SU-DHL-6 (cell line): ENCODE data around the gene ST3GAL4.

Experiments used
- H2AFZ ChIP-seq: fragments of 200-600 bp; sonication (generic); 2 replicates; pipeline ENCODE4 v1.6.1; 2014; ENCODE audit warnings: low read depth, mild to moderate bottlenecking, moderate library complexity, mixed read lengths, antibody characterized with exemption, low read length; ENCODE audit not compliant: severe bottlenecking
- H3F3A ChIP-seq: fragments of 200-600 bp; shearing (Covaris generic); 2 replicates; pipeline ENCODE4 v1.6.0; 2016; ENCODE audit warnings: antibody characterized with exemption, mild to moderate bottlenecking; ENCODE audit not compliant: insufficient read depth
- H3K27ac ChIP-seq: fragments of 200-600 bp; sonication (generic); 2 replicates; pipeline ENCODE4 v1.5.1; 2016; ENCODE audit warnings: low read depth, mild to moderate bottlenecking, low read length, moderate library complexity, mixed read lengths
- H3K27me3 ChIP-seq: fragments of 200-600 bp; sonication (generic), shearing (Covaris generic); 2 replicates; pipeline ENCODE4 v1.6.0; 2014; ENCODE audit warnings: mild to moderate bottlenecking, low read length
- H3K36me3 ChIP-seq: fragments of 200-600 bp; sonication (generic); 2 replicates; pipeline ENCODE4 v1.6.1; 2014; ENCODE audit warnings: mild to moderate bottlenecking, low read length, mixed read lengths
- H3K4me2 ChIP-seq: fragments of 300-600, 200-600 bp; shearing (Covaris generic), sonication (generic); 2 replicates; pipeline ENCODE4 v1.6.0; 2014; ENCODE audit warnings: low read length, low read depth, mild to moderate bottlenecking; ENCODE audit not compliant: poor library complexity, severe bottlenecking
- H3K4me3 ChIP-seq: fragments of 200-600 bp; sonication (generic); 2 replicates; pipeline ENCODE4 v1.5.1; 2014; ENCODE audit warnings: antibody characterized with exemption, low read length, mild to moderate bottlenecking, mixed read lengths; ENCODE audit not compliant: insufficient read depth, poor library complexity, severe bottlenecking
- H3K79me2 ChIP-seq: fragments of 200-600 bp; sonication (generic); 2 replicates; pipeline ENCODE4 v1.6.1; 2014; ENCODE audit warnings: mild to moderate bottlenecking, low read length, moderate library complexity; ENCODE audit not compliant: insufficient read depth
- H3K9ac ChIP-seq: fragments of 200-600 bp; sonication (generic); 2 replicates; pipeline ENCODE4 v1.7.0; 2014; ENCODE audit warnings: mild to moderate bottlenecking, low read length
- H3K9me2 ChIP-seq: fragments of 200-600 bp; sonication (generic); replicated peaks from 2 replicates; pipeline ENCODE4 v1.6.1; 2014; ENCODE audit warnings: low read length; ENCODE audit not compliant: insufficient read depth
- H3K9me3 ChIP-seq: fragments of 200-600 bp; sonication (generic); 2 replicates; pipeline ENCODE4 v1.6.1; 2014; ENCODE audit warnings: low read length, mixed read lengths; ENCODE audit not compliant: insufficient read depth
- H4K20me1 ChIP-seq: fragments of 200-600 bp; sonication (generic); 2 replicates; pipeline ENCODE4 v1.6.1; 2014; ENCODE audit warnings: low read depth, mild to moderate bottlenecking, antibody characterized with exemption, low read length, moderate library complexity, mixed read lengths
- EZH2phosphoT487 ChIP-seq: fragments of 200-600 bp; sonication (generic), shearing (Covaris generic); conservative IDR thresholded peaks from 2 replicates; pipeline ENCODE4 v1.6.1; 2018; ENCODE audit warnings: mild to moderate bottlenecking, antibody characterized with exemption, low read length, moderate library complexity, mixed read lengths
- TF ChIP-seq, protein P1 (sequence below): fragments of 200-600 bp; sonication (generic); IDR thresholded peaks from one replicate; pipeline ENCODE4 v1.5.1; 2017; ENCODE audit warnings: antibody characterized with exemption, mild to moderate bottlenecking, low read length, moderate library complexity; ENCODE audit not compliant: insufficient read depth, poor library complexity, severe bottlenecking

The ST3GAL4 gene

DNA sequence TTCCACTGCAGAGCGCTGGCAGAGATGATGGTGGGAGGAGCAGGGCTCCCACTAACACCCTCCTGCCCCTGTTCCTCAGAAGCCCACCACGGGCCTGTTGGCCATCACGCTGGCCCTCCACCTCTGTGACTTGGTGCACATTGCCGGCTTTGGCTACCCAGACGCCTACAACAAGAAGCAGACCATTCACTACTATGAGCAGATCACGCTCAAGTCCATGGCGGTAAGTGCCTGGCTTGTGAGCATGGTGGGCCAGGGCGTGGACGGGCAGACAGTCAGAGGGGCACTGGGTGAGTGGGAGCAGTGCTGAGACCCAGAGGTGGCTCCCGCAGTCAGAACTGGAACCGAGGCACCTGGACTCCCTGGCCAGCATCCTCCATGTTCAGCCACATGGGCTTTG, 57.9 kb downstream of the ST3GAL4 start:
- Histone ChIP-seq H3K79me2 (no peaks in the 10 kb centered on the region), H3K4me2 (no peak overlapping the region), H4K20me1 (no peaks in the 10 kb centered on the region), H3F3A (no peaks in the 10 kb centered on the region), H3K4me3 (no peak overlapping the region), H3K27me3 (no peaks in the 10 kb centered on the region), H3K9me2 (no peaks in the 10 kb centered on the region), H3K9ac (no peak overlapping the region), H3K36me3 (no peaks in the 10 kb centered on the region), H3K9me3 (no peaks in the 10 kb centered on the region), H3K27ac (no peak overlapping the region), H2AFZ (no peak overlapping the region)
- no peak for TF ChIP-seq EZH2phosphoT487
- TF ChIP-seq, protein P1, sequence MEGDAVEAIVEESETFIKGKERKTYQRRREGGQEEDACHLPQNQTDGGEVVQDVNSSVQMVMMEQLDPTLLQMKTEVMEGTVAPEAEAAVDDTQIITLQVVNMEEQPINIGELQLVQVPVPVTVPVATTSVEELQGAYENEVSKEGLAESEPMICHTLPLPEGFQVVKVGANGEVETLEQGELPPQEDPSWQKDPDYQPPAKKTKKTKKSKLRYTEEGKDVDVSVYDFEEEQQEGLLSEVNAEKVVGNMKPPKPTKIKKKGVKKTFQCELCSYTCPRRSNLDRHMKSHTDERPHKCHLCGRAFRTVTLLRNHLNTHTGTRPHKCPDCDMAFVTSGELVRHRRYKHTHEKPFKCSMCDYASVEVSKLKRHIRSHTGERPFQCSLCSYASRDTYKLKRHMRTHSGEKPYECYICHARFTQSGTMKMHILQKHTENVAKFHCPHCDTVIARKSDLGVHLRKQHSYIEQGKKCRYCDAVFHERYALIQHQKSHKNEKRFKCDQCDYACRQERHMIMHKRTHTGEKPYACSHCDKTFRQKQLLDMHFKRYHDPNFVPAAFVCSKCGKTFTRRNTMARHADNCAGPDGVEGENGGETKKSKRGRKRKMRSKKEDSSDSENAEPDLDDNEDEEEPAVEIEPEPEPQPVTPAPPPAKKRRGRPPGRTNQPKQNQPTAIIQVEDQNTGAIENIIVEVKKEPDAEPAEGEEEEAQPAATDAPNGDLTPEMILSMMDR = no peak

DNA sequence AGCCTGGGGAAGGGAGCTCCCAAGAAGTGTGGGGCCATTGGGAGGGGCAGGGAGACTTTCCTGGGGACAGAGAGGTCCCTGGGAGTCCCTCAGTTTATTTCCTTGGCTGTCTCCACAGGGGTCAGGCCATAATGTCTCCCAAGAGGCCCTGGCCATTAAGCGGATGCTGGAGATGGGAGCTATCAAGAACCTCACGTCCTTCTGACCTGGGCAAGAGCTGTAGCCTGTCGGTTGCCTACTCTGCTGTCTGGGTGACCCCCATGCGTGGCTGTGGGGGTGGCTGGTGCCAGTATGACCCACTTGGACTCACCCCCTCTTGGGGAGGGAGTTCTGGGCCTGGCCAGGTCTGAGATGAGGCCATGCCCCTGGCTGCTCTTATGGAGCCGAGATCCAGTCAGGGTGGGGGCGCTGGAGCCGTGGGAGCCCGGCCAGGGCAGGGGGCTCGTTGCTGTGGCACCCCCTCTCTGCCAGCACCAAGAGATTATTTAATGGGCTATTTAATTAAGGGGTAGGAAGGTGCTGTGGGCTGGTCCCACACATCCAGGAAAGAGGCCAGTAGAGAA, 58.4 kb downstream of the ST3GAL4 start:
- Histone ChIP-seq H3K79me2 (no peaks in the 10 kb centered on the region), H3F3A (no peaks in the 10 kb centered on the region), H3K27me3 (no peaks in the 10 kb centered on the region), H3K4me2 (no peak overlapping the region), H3K9ac (no peak overlapping the region), H3K9me3 (no peaks in the 10 kb centered on the region), H4K20me1 (no peaks in the 10 kb centered on the region), H3K9me2 (no peaks in the 10 kb centered on the region), H3K36me3 (no peaks in the 10 kb centered on the region), H2AFZ (no peak overlapping the region), H3K27ac (no peak overlapping the region), H3K4me3 (no peak overlapping the region)
- no peak for TF ChIP-seq EZH2phosphoT487

DNA sequence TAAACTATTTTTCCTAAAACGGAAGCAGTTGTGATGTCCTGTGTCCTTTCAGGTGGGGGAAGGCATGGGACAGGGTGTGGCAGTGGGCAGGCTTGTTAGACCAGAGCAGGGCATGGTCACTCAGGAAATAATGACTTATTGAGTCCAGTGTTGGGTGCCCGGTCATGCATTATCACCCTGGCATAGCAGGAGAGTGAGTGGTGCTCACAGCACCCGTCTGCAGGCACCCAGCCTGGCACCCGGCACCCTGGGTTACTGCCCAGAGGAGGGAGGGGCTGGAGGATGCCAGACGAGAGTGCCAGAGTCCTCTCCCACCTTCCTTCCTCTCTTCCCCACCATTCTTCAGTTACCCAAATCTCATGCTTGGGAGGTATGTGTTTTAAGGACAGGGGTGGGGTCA, 59.1 kb downstream of the ST3GAL4 start:
- Histone ChIP-seq H4K20me1 (no peaks in the 10 kb centered on the region), H3K27me3 (no peaks in the 10 kb centered on the region), H3K9ac (no peak overlapping the region), H2AFZ (no peak overlapping the region), H3K4me3 (no peak overlapping the region), H3K79me2 (no peaks in the 10 kb centered on the region), H3K9me3 (no peaks in the 10 kb centered on the region), H3K4me2 (no peak overlapping the region), H3K36me3 (no peaks in the 10 kb centered on the region), H3K27ac (no peak overlapping the region), H3K9me2 (no peaks in the 10 kb centered on the region), H3F3A (no peaks in the 10 kb centered on the region)
- TF ChIP-seq EZH2phosphoT487 = no peak
- TF ChIP-seq, protein P1 = no peak

DNA sequence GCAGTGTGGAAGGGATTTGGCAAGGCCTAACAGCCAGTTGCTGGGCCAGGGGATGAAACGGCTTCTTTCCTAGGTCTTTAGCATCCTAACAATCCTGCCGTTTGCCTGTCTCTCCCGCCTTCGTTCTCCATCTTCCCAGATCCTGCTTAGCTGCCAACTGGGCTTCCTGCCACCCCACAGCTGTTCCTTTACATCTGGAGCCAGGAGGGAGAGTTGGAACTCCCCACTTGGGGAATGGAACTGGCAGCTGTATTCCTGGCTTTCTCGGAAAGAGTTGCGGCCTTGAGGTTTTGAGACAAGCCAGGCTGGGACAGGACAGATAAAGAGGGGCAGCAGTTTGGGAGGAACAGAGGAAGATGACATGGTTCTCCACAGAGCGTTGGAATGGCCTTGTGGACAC, 59.6 kb downstream of the ST3GAL4 start:
- H3K36me3 ChIP-seq = no peaks in the 10 kb centered on the region
- no peak overlapping the region for H3K4me2 ChIP-seq
- H3K79me2 ChIP-seq = no peaks in the 10 kb centered on the region
- TF ChIP-seq, protein P1 = no peak
- no peak for TF ChIP-seq EZH2phosphoT487
- H3K4me3 ChIP-seq = no peak overlapping the region
- H3K27ac ChIP-seq = no peak overlapping the region
- H2AFZ ChIP-seq = no peak overlapping the region
- no peaks in the 10 kb centered on the region for H3K9me3 ChIP-seq
- no peaks in the 10 kb centered on the region for H4K20me1 ChIP-seq
- no peaks in the 10 kb centered on the region for H3F3A ChIP-seq
- no peaks in the 10 kb centered on the region for H3K27me3 ChIP-seq
- no peak overlapping the region for H3K9ac ChIP-seq
- H3K9me2 ChIP-seq = no peaks in the 10 kb centered on the region
